ENCODE results near the gene PDE5A. TPM values are rescaled to one million over a fixed set of nuclear protein-coding genes. Genes with fewer than 3 reads are reported as not detected.

The PDE5A gene
- total RNA-seq, 4 donors from 2014 or later = 6.1 to 27.1 (median 11.3) TPM

DNA sequence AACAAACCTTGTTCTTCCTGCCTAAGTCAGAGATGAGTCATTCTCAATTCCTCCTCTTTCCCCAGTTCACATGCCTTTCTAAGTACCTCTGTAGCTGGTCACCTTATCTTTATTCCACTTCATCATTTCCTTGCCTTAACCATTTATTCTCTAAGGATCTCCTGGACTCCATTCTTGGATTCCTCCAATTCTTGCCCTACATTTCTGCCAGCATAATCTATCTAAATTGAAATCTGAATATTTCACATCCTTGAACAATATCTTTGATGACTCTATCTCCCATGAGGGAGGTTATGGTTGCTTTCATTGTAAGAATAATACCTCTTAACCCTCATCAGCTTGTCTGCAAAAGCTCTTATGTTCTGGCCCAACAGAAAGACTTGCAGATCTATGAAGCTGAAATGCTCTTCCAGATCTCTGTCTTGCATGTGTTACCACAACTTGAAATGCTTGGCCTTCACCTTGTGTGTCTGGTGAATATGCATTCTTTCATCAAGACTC, 28.6 kb upstream of the PDE5A start:
- TF ChIP-seq, protein P1, sequence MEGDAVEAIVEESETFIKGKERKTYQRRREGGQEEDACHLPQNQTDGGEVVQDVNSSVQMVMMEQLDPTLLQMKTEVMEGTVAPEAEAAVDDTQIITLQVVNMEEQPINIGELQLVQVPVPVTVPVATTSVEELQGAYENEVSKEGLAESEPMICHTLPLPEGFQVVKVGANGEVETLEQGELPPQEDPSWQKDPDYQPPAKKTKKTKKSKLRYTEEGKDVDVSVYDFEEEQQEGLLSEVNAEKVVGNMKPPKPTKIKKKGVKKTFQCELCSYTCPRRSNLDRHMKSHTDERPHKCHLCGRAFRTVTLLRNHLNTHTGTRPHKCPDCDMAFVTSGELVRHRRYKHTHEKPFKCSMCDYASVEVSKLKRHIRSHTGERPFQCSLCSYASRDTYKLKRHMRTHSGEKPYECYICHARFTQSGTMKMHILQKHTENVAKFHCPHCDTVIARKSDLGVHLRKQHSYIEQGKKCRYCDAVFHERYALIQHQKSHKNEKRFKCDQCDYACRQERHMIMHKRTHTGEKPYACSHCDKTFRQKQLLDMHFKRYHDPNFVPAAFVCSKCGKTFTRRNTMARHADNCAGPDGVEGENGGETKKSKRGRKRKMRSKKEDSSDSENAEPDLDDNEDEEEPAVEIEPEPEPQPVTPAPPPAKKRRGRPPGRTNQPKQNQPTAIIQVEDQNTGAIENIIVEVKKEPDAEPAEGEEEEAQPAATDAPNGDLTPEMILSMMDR (IDR thresholded peaks at IDR 0.05) = no peak

DNA sequence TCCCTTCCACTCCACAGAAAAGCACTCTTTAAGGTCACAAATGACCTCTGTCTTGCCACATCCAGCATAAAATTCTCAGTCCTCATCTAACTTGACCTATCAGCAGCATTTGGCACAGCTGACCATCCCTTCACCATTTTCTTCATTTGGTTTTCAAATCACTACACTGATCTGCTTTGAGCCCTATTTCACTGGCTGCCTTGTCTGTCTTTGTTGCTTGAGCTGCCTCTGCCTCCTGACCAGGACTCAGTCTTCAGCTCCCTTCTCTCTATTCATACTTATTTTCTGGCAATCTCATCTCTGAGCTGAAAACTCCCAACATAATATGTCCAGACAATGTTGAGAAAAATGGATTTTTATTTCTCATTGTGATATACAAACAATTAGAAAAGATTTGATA, 27.7 kb upstream of the PDE5A start:
- ATAC-seq (ENCODE audit: low FRiP score) (no peak), DNase-seq (ENCODE audit: low spot score) (no peak)
- TF ChIP-seq, protein P1 (IDR thresholded peaks at IDR 0.05) = no peak

More for the DNA sequence above, 28.6 kb upstream of the PDE5A start:
- no peak for DNase-seq (ENCODE audit: low spot score)
- no peak for ATAC-seq (ENCODE audit: low FRiP score)

DNA sequence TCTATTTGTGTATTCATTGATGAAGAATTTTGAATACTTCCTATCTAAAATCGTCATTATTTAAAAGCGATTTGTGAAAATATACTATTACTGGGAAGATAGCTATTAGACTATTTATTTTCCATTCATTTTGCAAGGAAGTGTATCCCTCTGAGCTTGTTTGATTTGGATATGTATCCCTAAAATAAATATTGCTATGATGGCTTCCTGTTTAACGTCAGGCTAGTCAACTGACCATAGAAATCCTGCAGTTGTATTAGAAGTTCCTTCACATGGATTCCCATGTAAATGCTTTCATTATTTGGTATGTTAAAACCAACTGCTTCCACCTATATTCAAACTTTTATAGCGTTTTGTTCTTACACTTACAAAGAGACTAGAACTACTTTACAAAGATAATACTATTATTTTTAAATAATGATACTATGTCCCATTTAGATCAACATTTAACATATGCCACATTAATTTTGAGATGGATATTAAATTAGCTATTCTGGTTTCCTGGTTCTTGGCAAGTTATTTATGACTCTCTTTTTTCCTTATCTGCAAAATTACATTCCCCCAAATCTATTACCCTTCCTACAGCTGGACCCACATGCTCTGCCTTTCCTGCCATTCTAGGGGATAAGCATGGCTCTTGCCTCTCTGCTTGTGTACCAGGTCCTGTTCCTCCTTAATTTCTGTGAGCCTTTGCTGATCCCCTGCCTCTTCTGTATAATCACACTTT, 26.7 kb upstream of the PDE5A start:
- ATAC-seq (ENCODE audit: low FRiP score) = no peak
- TF ChIP-seq, protein P1 (IDR thresholded peaks at IDR 0.05) = no peak
- DNase-seq (ENCODE audit: low spot score) = no peak

DNA sequence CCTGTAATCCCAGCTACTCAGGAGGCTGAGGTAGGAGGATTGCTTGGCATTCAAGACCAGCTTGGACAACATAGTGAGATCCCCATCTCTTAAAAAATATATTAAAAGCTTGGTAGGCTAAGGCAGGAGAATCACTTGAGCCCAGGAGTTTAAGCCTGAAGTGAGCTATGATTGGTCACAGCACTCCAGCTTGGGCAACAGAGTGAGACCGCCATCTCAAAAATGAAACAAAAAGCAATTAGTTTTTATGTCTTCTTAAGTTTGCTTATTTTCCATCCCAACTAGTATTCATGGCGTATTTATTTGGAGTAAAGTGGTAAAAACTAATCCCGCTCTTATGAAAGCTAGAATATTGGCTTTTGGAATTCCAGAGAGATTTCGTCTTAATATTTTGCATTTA, 25.4 kb upstream of the PDE5A start:
- DNase-seq (ENCODE audit: low spot score) = no peak
- TF ChIP-seq, protein P1 (IDR thresholded peaks at IDR 0.05) = no peak
- ATAC-seq (ENCODE audit: low FRiP score) = no peak

DNA sequence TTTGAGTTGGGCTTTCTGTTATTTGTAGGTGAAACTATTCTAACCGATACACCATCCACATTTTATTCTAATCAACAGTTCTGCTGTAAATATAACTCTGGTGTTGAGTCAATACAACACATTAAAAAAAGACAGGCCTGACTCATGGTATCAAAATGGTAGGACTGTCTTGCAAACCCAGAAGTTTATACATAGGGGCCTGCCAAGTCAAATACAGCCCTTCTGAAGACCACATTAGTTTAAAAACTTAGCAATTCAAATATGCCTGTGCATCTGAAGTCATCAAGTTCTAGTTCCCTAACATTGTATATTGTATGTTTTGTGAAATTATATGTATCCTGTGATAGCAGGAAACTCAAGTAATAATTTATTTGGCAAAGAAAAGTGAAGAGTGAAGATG, 24.4 kb upstream of the PDE5A start:
- no peak for ATAC-seq (ENCODE audit: low FRiP score)
- TF ChIP-seq, protein P1 (IDR thresholded peaks at IDR 0.05) = no peak
- DNase-seq (ENCODE audit: low spot score) = no peak

DNA sequence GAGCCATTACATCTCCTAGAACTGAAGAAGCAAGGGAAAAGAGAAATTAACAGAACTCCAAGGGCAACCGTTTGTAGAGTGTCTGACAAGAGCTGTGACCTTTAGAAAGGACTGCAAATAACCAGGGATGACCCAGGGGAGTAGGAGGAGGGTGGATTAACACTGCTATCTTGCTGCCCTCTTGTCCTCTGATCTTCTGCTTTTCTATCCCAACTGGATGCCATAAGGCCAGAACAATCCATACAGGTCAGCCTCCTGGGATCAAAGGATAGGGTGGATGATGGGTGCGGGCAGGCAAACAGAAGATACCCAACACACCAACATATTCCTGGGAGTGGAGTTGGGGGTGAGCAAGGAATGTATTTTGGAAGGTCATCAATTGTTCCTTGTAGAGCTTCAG, 19.8 kb upstream of the PDE5A start:
- ATAC-seq (ENCODE audit: low FRiP score) = no peak
- no peak for DNase-seq (ENCODE audit: low spot score)
- TF ChIP-seq, protein P1 (IDR thresholded peaks at IDR 0.05) = no peak

DNA sequence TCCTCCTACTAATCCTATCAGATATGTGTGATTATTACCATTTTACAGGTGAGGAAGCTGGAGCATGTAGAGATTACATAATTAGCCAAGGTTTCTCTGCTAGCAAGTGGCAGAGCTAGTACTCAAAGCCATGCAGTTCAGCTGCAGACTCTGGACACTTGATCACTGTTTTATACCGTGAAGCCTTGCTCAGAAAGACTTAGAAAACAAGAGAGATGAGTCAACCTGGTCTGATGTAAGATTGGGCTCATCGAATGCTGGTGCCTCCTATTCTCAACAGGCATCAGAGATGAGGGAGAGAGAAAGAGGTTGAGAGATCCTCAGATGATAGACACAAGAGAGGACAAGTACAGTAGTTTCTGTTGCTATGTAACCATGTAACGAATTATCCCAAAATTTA, 19.0 kb upstream of the PDE5A start:
- no peak for DNase-seq (ENCODE audit: low spot score)
- ATAC-seq (ENCODE audit: low FRiP score) = no peak
- TF ChIP-seq, protein P1 (IDR thresholded peaks at IDR 0.05) = no peak

All from omental fat pad (tissue), 4 donors.